DMS79 treated with DMSO at 0.1 percent for 48 hours (cell line): ENCODE data around the gene SPOP.
"Not testable (repeated sequence)": the region's sequence is repeated elsewhere in the genome, so short reads cannot be mapped to it uniquely, and the experiment has no call there.

ENCODE experiments used
- DNase-seq: peaks from one replicate; lab custom pipeline; 2025; lab: John Stamatoyannopoulos, UW

The SPOP gene

DNA sequence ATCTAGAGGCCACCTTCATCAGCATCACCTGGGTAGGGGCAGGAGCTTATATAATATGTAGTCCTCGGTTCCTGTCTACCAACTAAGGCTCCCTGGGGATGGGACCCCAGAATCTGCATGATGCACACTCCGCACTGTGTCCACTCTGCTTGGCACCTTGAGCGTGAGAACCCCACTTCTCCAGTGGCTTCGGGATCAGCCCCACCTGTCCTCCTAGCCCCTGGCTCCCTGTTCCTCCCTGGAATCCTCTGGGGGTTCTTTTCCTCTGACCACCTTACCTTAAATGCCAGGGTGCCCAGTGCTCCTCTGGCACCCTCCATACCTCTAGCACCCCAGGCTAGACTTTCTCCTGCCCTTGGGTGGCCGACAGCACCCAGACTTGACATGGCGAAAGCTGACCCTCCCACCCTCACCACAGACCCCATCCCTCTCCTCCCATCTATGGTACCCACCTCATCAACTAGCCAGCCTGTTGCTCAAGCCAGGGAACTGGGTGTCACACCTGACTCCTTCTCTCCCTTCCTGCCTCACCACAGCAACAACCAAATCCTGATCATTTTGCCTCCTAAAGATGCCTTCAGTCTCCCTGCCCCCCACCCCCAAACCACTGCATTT, 105.0 kb downstream of the SPOP start:
- no peak for DNase-seq

- DNase-seq: no peak
Measured at GRCh38 chr17:49572226-49572625, 105.7 kb downstream of the SPOP start.

- DNase-seq: no peak
Measured at GRCh38 chr17:49571764-49572163, 106.1 kb downstream of the SPOP start.

DNA sequence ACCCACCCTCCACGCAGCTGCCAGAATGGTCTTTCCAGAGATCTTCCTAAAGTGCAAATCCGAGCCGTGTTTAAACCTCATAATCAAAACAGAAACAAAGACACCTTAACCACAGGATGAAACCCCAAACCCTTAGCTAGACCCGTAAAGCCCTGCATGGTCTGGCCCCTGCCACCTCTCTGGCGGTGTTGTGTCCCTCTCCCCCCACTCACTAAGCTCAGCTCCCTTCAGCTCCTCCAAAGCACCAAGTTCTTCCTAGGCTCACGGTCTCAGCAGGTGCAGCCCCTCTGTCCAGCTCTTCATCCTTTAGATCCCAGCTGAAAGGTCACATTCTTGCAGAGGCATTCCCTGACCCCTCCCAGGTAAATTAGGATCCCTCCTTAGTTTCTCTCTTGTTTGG, 106.6 kb downstream of the SPOP start:
- DNase-seq: no peak

GRCh38 chr17:49570540-49571242, 107.2 kb downstream of the SPOP start:
- DNase-seq: no peak

DNA sequence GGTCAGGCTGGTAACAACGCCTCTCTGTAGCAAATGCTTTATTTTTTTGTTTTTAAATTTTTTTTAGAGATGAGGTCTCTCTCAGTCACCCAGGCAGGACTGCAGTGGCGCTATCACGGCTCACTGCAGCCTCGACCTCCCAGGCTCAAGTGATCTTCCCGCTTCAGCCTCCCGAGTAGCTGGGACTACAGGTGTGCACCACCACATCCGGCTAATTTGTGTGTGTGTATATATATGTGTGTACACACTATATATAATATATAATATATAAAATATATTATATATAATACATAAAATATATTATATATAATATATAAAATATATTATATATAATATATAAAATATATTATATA, 109.2 kb downstream of the SPOP start:
- not testable (repeated sequence) for DNase-seq

GRCh38 chr17:49567871-49568694, 109.8 kb downstream of the SPOP start:
- peak; percentile 60 for DNase-seq

DNA sequence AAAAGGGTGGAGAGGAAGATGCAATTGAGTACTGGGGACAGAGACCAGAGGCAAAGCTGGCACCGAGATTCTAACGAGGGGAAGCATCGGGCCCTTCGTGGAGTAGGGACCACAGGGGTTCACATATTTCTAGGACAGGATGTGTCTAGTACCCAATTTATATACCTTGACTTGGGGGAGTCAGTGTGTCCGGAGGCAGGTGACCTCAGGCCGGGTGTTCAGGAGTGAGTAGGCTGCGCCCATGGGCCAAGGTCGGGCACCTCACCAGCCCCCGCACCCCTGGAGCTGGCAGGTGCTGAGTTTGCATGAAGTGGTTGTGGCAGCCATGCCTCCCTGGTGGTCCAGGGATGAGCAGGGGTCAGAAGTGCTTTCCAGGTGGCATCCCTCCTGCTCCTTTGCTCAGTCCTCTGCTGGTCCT, 110.8 kb downstream of the SPOP start:
- no peak for DNase-seq

DNA sequence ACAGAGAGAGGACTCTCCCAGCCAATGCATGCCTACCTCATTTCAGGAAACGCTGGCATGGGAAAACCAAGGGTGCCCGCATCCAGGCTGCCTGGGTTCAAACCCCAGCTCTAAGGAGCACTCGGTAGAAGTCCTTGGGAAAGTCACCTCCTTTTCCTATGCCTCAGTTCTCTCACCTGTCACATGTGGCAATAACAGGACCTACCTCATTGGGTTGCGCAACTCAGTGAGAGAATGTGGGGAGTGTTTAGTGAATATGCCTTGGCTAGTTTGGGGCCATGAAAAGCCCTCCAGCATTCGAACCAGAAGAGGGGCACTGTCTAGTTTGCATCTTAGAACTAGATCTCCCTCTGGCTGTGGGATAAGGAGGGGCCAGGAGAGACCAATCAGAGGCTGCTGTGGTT, 111.2 kb downstream of the SPOP start:
- DNase-seq: no peak

- DNase-seq: peak; percentile 72
Measured at GRCh38 chr17:49565948-49566491, 111.9 kb downstream of the SPOP start.

DNA sequence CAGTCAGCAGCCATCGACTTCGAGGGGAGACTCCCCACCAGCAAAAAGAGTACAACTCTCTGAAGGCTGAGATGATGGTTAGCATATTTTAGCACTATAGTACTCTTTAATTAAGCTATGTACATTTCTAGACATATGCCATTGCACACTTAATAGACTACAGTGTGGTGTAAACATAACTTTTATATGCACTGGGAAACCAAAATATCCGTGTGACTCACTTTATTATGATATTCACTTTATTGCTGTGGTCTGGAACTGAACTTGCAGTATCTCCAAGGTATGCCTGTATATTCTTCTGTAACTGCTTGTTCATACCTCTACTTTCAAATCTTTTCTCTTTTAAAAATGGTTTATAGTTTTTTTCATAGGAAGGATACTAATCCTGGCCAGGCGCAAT, 113.3 kb downstream of the SPOP start:
- no peak for DNase-seq

- peak; percentile 45 for DNase-seq
Measured at GRCh38 chr17:49557312-49558024, 120.4 kb downstream of the SPOP start.

GRCh38 chr17:49556223-49556943, 121.5 kb downstream of the SPOP start:
- DNase-seq: peak; percentile 48

DNA sequence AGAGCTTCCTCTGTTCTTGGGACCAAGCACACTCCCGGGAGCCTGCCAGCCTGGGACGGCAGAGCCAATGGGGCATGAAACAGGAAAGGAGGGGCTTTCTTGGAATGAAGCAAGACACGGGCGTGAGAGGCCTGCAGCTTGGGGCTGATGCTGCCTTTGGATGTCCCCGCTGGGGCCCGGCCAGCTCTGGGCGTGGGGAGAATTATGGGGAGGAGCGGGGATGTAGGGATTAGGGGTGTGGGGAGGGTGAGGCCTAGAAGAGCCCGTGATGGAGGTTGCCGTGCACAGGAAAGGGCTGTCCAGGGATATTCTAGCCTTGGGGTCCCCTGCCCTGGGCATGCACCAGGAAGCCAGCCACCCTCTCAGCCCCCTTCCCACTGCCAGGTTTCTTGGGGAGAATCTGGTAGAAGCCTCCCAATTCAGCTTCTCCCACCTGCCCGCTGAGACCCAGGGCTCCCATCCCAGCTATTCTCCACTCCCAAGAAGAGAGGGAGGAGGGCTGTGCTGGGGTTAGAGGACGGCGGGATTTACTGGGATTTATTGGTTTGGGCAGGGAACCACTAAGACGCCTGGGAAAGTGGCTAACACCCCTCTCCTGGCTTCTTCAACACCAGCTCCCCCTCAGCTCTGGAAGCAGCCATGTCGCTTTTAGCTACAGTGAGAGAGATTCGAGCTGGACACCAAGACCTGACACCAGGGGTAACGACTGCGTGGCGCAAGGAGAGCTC, 122.2 kb downstream of the SPOP start:
- no peak for DNase-seq

- no peak for DNase-seq
Measured at GRCh38 chr17:49554694-49555494, 123.0 kb downstream of the SPOP start.

- no peak for DNase-seq
Measured at GRCh38 chr17:49553676-49554335, 124.1 kb downstream of the SPOP start.

DNA sequence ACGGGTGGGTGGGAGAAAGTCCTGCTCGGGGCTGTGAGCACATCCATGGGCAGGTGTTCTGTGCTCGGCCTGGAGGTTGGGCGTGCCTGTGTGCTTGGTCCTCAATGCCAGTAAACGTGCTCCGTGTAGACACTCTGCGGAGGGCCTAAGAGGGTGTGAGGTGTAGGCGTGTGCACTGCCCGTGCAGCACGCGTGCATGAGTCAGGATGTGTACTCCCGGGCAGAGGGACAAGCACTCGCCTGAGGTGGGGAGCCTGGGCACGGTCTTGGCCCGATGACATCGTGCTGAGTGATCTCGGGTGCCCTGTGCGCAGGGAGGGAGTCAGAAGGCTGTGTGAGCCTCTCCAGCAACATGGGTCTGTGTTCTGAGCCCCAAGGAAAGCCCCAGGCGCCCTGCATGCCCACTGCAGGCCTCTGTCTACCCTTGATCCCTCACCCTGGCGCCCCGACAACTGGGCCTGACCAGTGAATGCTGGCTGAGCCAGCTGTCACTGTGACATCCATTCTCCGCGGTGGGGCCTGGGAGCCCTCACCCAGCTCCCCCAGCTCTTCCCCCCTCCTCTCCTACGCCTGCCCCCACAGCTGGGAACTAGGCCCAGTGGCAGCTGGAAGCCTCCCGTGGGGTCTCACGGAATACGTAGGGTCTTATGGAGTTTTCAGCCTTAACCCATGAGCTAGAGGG, 125.7 kb downstream of the SPOP start:
- DNase-seq: no peak

DNA sequence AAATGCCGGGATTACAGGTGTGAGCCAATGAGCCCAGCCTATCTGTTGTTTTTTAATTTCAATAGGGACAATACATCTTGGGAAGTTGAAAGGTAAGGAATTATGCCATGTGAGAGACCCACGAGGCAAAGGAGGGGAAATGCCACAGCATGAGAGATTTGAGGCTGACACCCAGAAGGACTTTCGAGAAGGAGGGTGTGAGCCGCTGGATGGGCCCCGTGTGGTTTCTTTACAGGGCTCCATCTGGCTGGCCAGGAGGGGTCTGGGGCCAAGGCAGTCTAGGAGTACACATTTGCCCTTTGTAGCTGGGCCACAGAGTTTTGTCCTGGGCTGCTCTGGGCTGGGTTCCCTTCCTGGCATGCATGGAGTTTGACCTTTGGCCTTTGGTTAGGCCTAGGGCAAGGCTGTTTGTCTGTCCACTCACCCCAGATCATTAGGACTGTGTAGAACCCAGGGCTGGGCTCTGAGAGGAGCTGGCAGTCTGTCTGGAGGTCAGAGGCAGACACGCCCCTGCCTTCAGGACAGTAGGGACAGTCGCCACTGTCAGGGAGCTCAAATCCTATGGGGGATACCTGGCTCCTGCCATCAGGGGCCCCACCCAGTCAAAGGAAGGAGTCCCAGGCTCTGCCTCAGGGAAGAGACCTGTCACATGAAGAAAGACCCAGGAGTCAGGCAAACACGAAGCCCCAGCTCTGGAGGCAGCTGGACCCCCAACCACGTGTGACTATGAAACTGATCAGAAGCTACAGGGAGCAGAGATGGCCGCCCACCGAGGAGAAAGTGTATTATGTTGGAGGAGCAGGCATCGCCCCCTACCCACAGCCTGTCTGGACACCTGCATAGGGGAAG, 126.5 kb downstream of the SPOP start:
- DNase-seq: no peak
